ENCODE data around the gene SRMS. TPM values are rescaled to one million over a fixed set of nuclear protein-coding genes. Genes with fewer than 3 reads are reported as not detected.

SRMS gene
- total RNA-seq, 4 donors from 2014 or later, result not detected

- intact Hi-C loops (cut with DNase I; ENCODE audit: low total_unique reads) (loop anchor here (1.0 kb wide), 1 partner anchor 25 kb away; no protein-coding TSS in a partner anchor), in situ Hi-C loops (cut with MboI; ENCODE audit: low sequenced_read_pairs in 4 of 4) (no loop called here)
- TF ChIP-seq POLR2A (IDR thresholded peaks at IDR 0.05) (no peak), CTCF (IDR thresholded peaks at IDR 0.05 in 4 of 5, conservative IDR thresholded peaks at IDR 0.05 in 1 of 5) (peak in 2 of 5 experiments; percentile 6 to 18)
- DNase-seq (no peak), ATAC-seq (peak; percentile 40 to 43)
- H3K27me3 ChIP-seq, result no peaks in the 10 kb centered on the region
- no peaks in the 10 kb centered on the region for H3K9me3 ChIP-seq
- peak overlapping the region; percentile 75 to 88 (median 85) for H3K4me3 ChIP-seq
- H3K36me3 ChIP-seq, result no peaks in the 10 kb centered on the region
- peaks cover 12 to 23% of the 10 kb centered on the region in 2 donors for H3K4me1 ChIP-seq
- H3K27ac ChIP-seq, result peak overlapping the region; percentile 85 to 92 (median 87)
Measured at GRCh38 chr20:63520934-63521601, 26.5 kb downstream of the SRMS start.

GRCh38 chr20:63520504-63520933 is 27.0 kb downstream of the SRMS start, which contains the start of gene PPDPF:
PPDPF (plus strand) TSS chr20:63520765; CDS start chr20:63521309, 544 bp downstream.
- intact Hi-C loops (cut with DNase I; ENCODE audit: low total_unique reads), result loop anchor here (1.0 kb wide), 1 partner anchor 24 kb away; no protein-coding TSS in a partner anchor
- in situ Hi-C loops (cut with MboI; ENCODE audit: low sequenced_read_pairs in 4 of 4), result no loop called here
- Histone ChIP-seq H3K4me3 (peak within 1 kb of the TSS; percentile 75 to 88 (median 85)), H3K36me3 (no peaks in the 10 kb centered on the region), H3K9me3 (no peaks in the 10 kb centered on the region), H3K4me1 (peaks cover 12 to 23% of the 10 kb centered on the region in 2 donors), H3K27me3 (no peaks in the 10 kb centered on the region), H3K27ac (peak within 1 kb of the TSS; percentile 85 to 92 (median 87))
- ATAC-seq (peak; percentile 88 to 90), DNase-seq (peak; percentile 60 to 73)
- TF ChIP-seq POLR2A (IDR thresholded peaks at IDR 0.05) (peak; percentile 89 to 92), CTCF (IDR thresholded peaks at IDR 0.05 in 4 of 5, conservative IDR thresholded peaks at IDR 0.05 in 1 of 5) (no peak)

GRCh38 chr20:63519668-63520503 is 27.7 kb downstream of the SRMS start:
- H3K27me3 ChIP-seq, result no peaks in the 10 kb centered on the region
- H3K4me3 ChIP-seq, result peak overlapping the region; percentile 75 to 88 (median 85)
- TF ChIP-seq CTCF (IDR thresholded peaks at IDR 0.05 in 4 of 5, conservative IDR thresholded peaks at IDR 0.05 in 1 of 5) (peak in 4 of 5 experiments; percentile 55 to 71 (median 60)), POLR2A (IDR thresholded peaks at IDR 0.05) (no peak)
- H3K9me3 ChIP-seq, result no peaks in the 10 kb centered on the region
- in situ Hi-C loops (cut with MboI; ENCODE audit: low sequenced_read_pairs in 4 of 4), result no loop called here
- DNase-seq (peak; percentile 46 to 50), ATAC-seq (peak; percentile 73 to 78)
- H3K36me3 ChIP-seq, result no peaks in the 10 kb centered on the region
- peak overlapping the region; percentile 85 to 92 (median 87) for H3K27ac ChIP-seq
- intact Hi-C loops (cut with DNase I; ENCODE audit: low total_unique reads), result loop anchor here (1.0 kb wide), 1 partner anchor 24 kb away; no protein-coding TSS in a partner anchor
- H3K4me1 ChIP-seq, result peaks cover 12 to 23% of the 10 kb centered on the region in 2 donors

GRCh38 chr20:63518946-63519667 is 28.4 kb downstream of the SRMS start:
- Histone ChIP-seq H3K27me3 (no peaks in the 10 kb centered on the region), H3K9me3 (no peaks in the 10 kb centered on the region), H3K36me3 (no peaks in the 10 kb centered on the region), H3K4me3 (peak overlapping the region; percentile 75 to 88 (median 85)), H3K27ac (peak overlapping the region in 3 of 4 donors; percentile 85 to 92 (median 88)), H3K4me1 (peaks cover 12 to 23% of the 10 kb centered on the region in 2 donors)
- in situ Hi-C loops (cut with MboI; ENCODE audit: low sequenced_read_pairs in 4 of 4), result no loop called here
- DNase-seq (no peak), ATAC-seq (no peak)
- intact Hi-C loops (cut with DNase I; ENCODE audit: low total_unique reads), result no loop called here
- TF ChIP-seq POLR2A (IDR thresholded peaks at IDR 0.05), result no peak
- no peak for TF ChIP-seq CTCF (IDR thresholded peaks at IDR 0.05 in 4 of 5, conservative IDR thresholded peaks at IDR 0.05 in 1 of 5)

Data from gastrocnemius medialis (tissue), 4 donors.